ENCODE results near the gene TAF7. TPM values are rescaled to one million over a fixed set of nuclear protein-coding genes. Genes with fewer than 3 reads are reported as not detected.
"Not testable (repeated sequence)": the region's sequence is repeated elsewhere in the genome, so short reads cannot be mapped to it uniquely, and the experiment has no call there.

Gene TAF7
- polyA plus RNA-seq, 6 donors from 2014 or later = 270 to 315 (median 285) TPM

GRCh38 chr5:141351591-141351990 is 31.0 kb upstream of the TAF7 start:
- H3K27me3 Mint-ChIP-seq = peaks cover 57 to 87% (median 79%) of the 10 kb centered on the region in 3 donors
- no peak overlapping the region for H3K27ac Mint-ChIP-seq
- H3K36me3 Mint-ChIP-seq = peaks cover 5 to 39% of the 10 kb centered on the region in 2 donors
- H3K4me1 Mint-ChIP-seq = peaks cover 0 to 6% (median 0%) of the 10 kb centered on the region in 3 donors
- H3K4me3 Mint-ChIP-seq = no peak overlapping the region
- ATAC-seq (ENCODE audit: low read depth in 2 of 2) (no peak), DNase-seq (no peak)
- peaks cover 16 to 83% (median 38%) of the 10 kb centered on the region in 7 donors for H3K9me3 Mint-ChIP-seq

DNA sequence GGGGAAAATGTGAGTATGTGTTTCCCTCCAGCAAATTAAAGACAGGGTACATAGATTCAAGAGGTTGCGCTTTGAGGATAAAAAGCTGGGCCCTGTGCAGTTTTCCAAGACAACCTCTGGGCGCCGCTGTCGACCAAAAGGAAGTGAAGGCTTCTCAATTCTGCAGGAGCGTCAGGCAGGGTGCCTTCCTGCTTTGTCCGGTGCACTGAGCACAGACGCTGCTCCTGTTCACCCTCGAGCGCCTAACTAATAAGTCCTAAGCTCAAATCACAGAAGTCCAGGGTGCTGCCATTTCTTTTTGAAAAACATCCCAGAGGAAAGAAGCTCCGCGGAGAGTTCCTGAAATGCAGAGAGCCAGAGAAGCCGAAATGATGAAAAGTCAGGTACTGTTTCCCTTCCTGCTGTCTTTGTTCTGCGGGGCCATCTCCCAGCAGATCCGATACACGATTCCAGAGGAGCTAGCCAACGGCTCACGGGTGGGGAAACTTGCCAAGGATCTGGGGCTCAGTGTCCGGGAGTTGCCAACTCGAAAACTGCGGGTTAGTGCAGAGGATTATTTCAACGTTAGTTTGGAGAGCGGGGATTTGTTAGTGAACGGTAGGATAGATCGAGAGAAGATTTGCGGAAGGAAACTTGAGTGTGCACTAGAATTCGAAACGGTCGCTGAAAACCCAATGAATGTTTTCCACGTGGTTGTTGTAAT is 29.5 kb upstream of the TAF7 start, which contains the start of gene PCDHGB1:
TSS of gene PCDHGB1 (plus strand) at position 183 of the 703 bp plus-strand sequence. CDS start at position 345, 162 bp downstream.
- ATAC-seq (ENCODE audit: low read depth in 2 of 2) = peak in 1 of 2 donors; percentile 28
- no peak for DNase-seq
- Mint-ChIP-seq H3K27me3 (peaks cover 55 to 87% (median 73%) of the 10 kb centered on the region in 3 donors), H3K27ac (peak within 1 kb of the TSS in 2 of 6 donors; percentile 90 to 94), H3K4me1 (peaks cover 0 to 6% (median 0%) of the 10 kb centered on the region in 3 donors), H3K4me3 (peak within 1 kb of the TSS in 5 of 8 donors; percentile 7 to 75 (median 65)), H3K36me3 (peaks cover 10 to 37% of the 10 kb centered on the region in 2 donors), H3K9me3 (peaks cover 18 to 79% (median 36%) of the 10 kb centered on the region in 7 donors)

DNA sequence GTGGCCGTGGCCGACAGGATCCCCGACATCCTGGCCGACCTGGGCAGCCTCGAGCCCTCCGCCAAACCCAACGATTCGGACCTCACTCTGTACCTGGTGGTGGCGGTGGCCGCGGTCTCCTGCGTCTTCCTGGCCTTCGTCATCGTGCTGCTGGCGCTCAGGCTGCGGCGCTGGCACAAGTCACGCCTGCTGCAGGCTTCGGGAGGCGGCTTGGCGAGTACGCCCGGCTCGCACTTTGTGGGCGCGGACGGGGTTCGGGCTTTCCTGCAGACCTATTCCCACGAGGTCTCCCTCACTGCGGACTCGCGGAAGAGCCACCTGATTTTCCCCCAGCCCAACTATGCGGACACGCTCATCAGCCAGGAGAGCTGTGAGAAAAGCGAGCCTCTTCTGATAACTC is 25.4 kb upstream of the TAF7 start:
- ATAC-seq (ENCODE audit: low read depth in 2 of 2); H3K4me1 Mint-ChIP-seq; H3K4me3 Mint-ChIP-seq; DNase-seq: not testable (repeated sequence)
- Mint-ChIP-seq H3K27ac (peak overlapping the region in 1 of 6 donors; percentile 62), H3K36me3 (peaks cover 11 to 27% of the 10 kb centered on the region in 2 donors), H3K27me3 (peaks cover 66 to 90% (median 82%) of the 10 kb centered on the region in 3 donors), H3K9me3 (peaks cover 19 to 87% (median 43%) of the 10 kb centered on the region in 7 donors)

DNA sequence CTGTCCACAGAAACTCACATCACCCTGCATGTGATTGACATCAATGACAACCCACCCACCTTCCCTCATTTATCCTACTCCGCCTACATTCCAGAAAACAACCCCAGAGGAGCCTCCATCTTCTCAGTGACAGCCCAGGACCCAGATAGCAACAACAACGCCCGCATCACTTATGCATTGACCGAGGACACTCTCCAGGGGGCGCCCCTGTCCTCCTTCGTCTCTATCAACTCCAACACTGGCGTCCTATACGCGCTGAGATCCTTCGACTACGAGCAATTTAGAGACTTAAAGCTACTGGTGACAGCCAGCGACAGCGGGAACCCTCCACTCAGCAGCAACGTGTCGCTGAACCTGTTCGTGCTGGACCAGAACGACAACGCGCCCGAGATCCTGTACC is 24.7 kb upstream of the TAF7 start:
- H3K9me3 Mint-ChIP-seq = peaks cover 20 to 84% (median 47%) of the 10 kb centered on the region in 7 donors
- ATAC-seq (ENCODE audit: low read depth in 2 of 2) = no peak
- no peak overlapping the region for H3K27ac Mint-ChIP-seq
- H3K4me3 Mint-ChIP-seq = peak overlapping the region in 1 of 8 donors; percentile 44
- H3K27me3 Mint-ChIP-seq = peaks cover 60 to 89% (median 82%) of the 10 kb centered on the region in 3 donors
- peaks cover 0 to 6% (median 4%) of the 10 kb centered on the region in 3 donors for H3K4me1 Mint-ChIP-seq
- H3K36me3 Mint-ChIP-seq = peaks cover 8 to 27% of the 10 kb centered on the region in 2 donors
- DNase-seq = no peak

- ATAC-seq (ENCODE audit: low read depth in 2 of 2) = no peak
- Mint-ChIP-seq H3K27ac (no peak overlapping the region), H3K9me3 (peaks cover 19 to 84% (median 47%) of the 10 kb centered on the region in 7 donors), H3K4me1 (peaks cover 0 to 4% (median 0%) of the 10 kb centered on the region in 3 donors), H3K27me3 (peaks cover 58 to 84% (median 84%) of the 10 kb centered on the region in 3 donors), H3K4me3 (peak overlapping the region in 5 of 8 donors; percentile 22 to 56 (median 37)), H3K36me3 (peaks cover 5 to 27% of the 10 kb centered on the region in 2 donors)
- no peak for DNase-seq
These were observed 23.4 kb upstream of the TAF7 start for GRCh38 chr5:141343953-141344463.

DNA sequence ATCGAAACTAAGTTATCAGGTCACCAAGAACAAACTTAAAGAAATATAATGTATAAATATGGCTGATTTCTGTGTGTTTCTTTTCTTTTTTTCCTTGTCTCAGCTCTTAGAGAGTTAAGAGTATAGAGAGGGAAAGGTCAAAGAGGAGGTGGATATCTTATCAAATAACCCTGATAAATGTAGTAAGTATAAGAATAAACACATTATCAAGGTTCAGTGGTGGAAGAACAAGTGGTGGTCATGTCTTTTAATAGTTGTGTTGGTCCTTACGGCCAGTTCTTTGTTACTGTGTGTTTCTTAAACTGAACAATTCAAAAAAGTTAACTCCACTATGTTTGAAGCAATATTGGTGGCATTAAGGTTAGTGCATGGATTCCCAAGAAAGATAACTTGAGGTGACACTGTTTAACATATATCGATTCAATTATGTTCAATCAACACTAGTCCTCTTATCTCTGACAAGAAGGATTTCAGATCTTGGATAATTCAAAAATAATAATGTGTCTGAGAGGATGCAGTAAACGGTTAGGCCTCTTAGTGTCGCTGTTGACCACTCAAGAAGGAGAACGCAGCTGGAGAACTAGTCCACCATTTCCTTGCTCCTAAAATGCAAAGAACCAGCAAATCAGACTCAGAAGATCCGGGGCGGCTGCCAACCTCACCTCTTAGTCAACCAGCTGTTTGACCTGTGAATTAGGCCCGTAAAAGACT is 22.8 kb upstream of the TAF7 start, which contains the start of gene PCDHGA3:
TSS of gene PCDHGA3 (plus strand) at position 588 of the 711 bp plus-strand sequence. CDS start 205 bp downstream, outside the sequence.
- ATAC-seq (ENCODE audit: low read depth in 2 of 2) = no peak
- H3K9me3 Mint-ChIP-seq = peaks cover 19 to 84% (median 48%) of the 10 kb centered on the region in 7 donors
- DNase-seq = no peak
- peak within 1 kb of the TSS in 1 of 6 donors; percentile 59 for H3K27ac Mint-ChIP-seq
- H3K4me3 Mint-ChIP-seq = peak within 1 kb of the TSS in 5 of 8 donors; percentile 22 to 56 (median 37)
- peaks cover 57 to 84% (median 84%) of the 10 kb centered on the region in 3 donors for H3K27me3 Mint-ChIP-seq
- H3K36me3 Mint-ChIP-seq = peaks cover 8 to 33% of the 10 kb centered on the region in 2 donors
- peaks cover 0 to 4% (median 0%) of the 10 kb centered on the region in 3 donors for H3K4me1 Mint-ChIP-seq

DNA sequence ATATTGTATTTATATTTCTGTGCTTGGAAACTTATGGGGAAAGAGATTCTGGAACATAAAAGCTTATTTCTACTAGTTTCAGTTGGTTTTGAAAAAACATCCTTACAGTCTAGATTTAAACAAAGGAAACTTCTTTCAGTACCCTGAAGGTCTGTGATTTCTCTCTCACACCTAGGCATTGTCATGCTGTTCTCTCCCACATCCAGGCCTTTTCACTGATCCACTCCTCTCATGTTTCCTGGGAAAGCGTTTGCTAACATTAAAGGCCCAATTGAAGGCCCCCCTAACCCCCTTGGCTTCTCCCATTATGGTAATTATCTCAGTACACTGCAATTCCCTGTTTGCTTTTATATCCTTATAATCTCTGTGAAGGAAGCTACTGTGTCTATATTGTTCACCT is 22.2 kb upstream of the TAF7 start:
- peaks cover 58 to 87% (median 84%) of the 10 kb centered on the region in 3 donors for H3K27me3 Mint-ChIP-seq
- H3K4me1 Mint-ChIP-seq = peaks cover 0 to 4% (median 0%) of the 10 kb centered on the region in 3 donors
- peaks cover 23 to 84% (median 54%) of the 10 kb centered on the region in 7 donors for H3K9me3 Mint-ChIP-seq
- H3K36me3 Mint-ChIP-seq = peaks cover 14 to 38% of the 10 kb centered on the region in 2 donors
- no peak for DNase-seq
- H3K4me3 Mint-ChIP-seq = no peak overlapping the region
- no peak overlapping the region for H3K27ac Mint-ChIP-seq
- ATAC-seq (ENCODE audit: low read depth in 2 of 2) = no peak

- H3K4me3 Mint-ChIP-seq; DNase-seq; ATAC-seq (ENCODE audit: low read depth in 2 of 2); H3K27ac Mint-ChIP-seq; H3K4me1 Mint-ChIP-seq: not testable (repeated sequence)
- Mint-ChIP-seq H3K36me3 (peaks cover 15 to 28% of the 10 kb centered on the region in 2 donors), H3K9me3 (peaks cover 20 to 89% (median 65%) of the 10 kb centered on the region in 7 donors), H3K27me3 (peaks cover 67 to 89% (median 87%) of the 10 kb centered on the region in 3 donors)
These were observed 20.3 kb upstream of the TAF7 start for GRCh38 chr5:141340781-141341354.

DNA sequence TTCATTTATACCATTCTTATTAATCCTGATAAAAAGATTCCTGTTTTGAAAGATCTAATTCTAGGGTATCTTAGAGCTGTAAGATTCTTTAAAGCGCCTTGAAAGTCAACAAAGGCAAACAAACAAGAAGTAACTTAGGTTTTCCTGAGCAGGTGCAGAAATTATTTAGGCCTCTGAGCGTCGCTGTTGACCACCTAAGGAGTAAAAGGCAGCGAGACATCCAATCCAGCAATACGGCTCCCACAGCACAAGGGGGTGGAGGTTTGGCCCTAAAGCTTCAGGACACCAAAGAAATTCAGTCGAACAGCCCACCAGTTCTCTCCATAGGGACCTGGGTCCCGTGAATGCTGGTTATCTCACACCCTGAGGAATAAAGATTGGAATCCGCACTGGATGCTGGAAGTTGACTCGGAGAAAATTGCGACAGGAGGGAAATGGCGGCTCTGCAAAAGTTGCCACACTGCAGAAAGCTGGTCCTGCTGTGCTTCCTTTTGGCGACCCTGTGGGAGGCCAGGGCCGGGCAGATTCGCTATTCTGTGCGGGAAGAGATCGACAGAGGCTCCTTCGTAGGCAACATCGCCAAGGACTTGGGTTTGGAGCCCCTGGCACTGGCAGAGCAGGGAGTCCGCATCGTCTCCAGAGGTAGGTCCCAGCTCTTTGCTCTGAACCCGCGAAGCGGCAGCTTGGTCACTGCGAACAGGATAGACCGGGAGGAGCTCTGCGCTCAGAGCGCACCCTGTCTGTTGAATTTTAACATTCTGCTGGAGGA is 18.1 kb upstream of the TAF7 start, which contains the start of gene PCDHGA2:
TSS of gene PCDHGA2 (plus strand) at position 223 of the 769 bp plus-strand sequence.
- no peak for DNase-seq
- Mint-ChIP-seq H3K27me3 (peaks cover 76 to 92% (median 87%) of the 10 kb centered on the region in 3 donors), H3K4me1 (peaks cover 0 to 3% (median 0%) of the 10 kb centered on the region in 3 donors), H3K27ac (peak within 1 kb of the TSS in 1 of 6 donors; percentile 69), H3K9me3 (peaks cover 19 to 92% (median 70%) of the 10 kb centered on the region in 7 donors), H3K4me3 (peak within 1 kb of the TSS in 2 of 8 donors; percentile 8 to 65), H3K36me3 (peaks cover 9 to 31% of the 10 kb centered on the region in 2 donors)
- ATAC-seq (ENCODE audit: low read depth in 2 of 2) = no peak

- not testable (repeated sequence) for H3K4me3 Mint-ChIP-seq; H3K27ac Mint-ChIP-seq; DNase-seq; H3K4me1 Mint-ChIP-seq; ATAC-seq (ENCODE audit: low read depth in 2 of 2)
- Mint-ChIP-seq H3K27me3 (peaks cover 75 to 90% (median 85%) of the 10 kb centered on the region in 3 donors), H3K36me3 (peaks cover 14 to 30% of the 10 kb centered on the region in 2 donors), H3K9me3 (peaks cover 9 to 93% (median 75%) of the 10 kb centered on the region in 7 donors)
These were observed 12.0 kb upstream of the TAF7 start for GRCh38 chr5:141332571-141332970.

DNA sequence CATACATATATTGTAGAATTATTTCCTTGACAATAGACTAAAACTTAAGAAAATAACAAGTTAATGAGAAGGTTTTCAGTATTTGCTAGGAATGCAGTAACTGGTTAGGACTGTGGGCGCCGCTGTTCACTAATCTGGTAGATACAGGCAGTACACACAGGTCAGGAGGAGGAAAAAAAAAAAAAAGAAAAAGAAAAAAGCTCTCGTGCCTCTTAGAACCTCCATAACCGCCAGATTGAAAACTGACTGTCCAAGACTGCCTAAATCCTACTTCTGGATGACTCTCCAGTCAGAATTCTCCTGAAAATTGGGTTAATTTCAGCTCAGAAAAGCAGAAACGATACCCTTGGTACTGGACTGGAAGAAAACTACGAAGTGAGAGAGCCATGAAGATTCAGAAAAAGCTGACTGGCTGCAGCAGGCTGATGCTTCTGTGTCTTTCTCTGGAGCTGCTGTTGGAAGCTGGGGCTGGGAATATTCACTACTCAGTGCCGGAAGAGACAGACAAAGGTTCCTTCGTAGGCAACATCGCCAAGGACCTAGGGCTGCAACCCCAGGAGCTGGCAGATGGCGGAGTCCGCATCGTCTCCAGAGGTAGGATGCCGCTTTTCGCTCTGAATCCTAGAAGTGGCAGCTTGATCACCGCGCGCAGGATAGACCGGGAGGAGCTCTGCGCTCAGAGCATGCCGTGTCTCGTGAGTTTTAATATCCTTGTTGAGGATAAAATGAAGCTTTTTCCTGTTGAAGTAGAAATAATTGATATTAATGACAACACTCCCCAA is 9.9 kb upstream of the TAF7 start, which contains the start of gene PCDHGA1:
TSS of gene PCDHGA1 (plus strand) at position 216 of the 782 bp plus-strand sequence.
- Mint-ChIP-seq H3K27ac (no peak within 1 kb of the TSS), H3K27me3 (peaks cover 66 to 84% (median 72%) of the 10 kb centered on the region in 3 donors), H3K4me3 (peak within 1 kb of the TSS in 6 of 8 donors; percentile 5 to 70 (median 21)), H3K36me3 (peaks cover 24 to 30% of the 10 kb centered on the region in 2 donors), H3K9me3 (peaks cover 9 to 93% (median 69%) of the 10 kb centered on the region in 7 donors), H3K4me1 (peaks cover 4 to 11% (median 11%) of the 10 kb centered on the region in 3 donors)
- peak in 1 of 2 donors; percentile 33 for ATAC-seq (ENCODE audit: low read depth in 2 of 2)
- DNase-seq = no peak

Data from naive B cell (primary cell).